K562 (cell line): Measurements from ENCODE around the gene CHPF. TPM values are rescaled to one million over a fixed set of nuclear protein-coding genes. Genes with fewer than 3 reads are reported as not detected.

Experiments
- AFF1 ChIP-seq, 2 experiments: fragments of 450-650 bp; IDR thresholded peaks; 2 replicates each; pipeline ENCODE4 v1.6.1; 2018; ENCODE audit warnings: mild to moderate bottlenecking in 2 of 2, low read depth in 1 of 2; ENCODE audit not compliant: partially characterized antibody in 2 of 2
- DNMT1 ChIP-seq: fragments of 450-650 bp; IDR thresholded peaks from 2 replicates; pipeline ENCODE4 v1.6.1; 2016; ENCODE audit warnings: antibody characterized with exemption, mild to moderate bottlenecking
- E4F1 ChIP-seq: fragments of 250-450 bp; sonication (Bioruptor Pico); IDR thresholded peaks from 2 replicates; pipeline ENCODE4 v1.5.0; 2021; ENCODE audit warnings: mild to moderate bottlenecking, borderline replicate concordance
- KDM4B ChIP-seq, 2 experiments: fragments of 450-650 bp in 1 of 2; sonication (generic) in 1 of 2; IDR thresholded peaks; 2 replicates each; pipeline ENCODE4 v1.6.1; 2016 to 2017; ENCODE audit warnings: borderline replicate concordance in 2 of 2, antibody characterized with exemption in 1 of 2, low read depth in 1 of 2, mild to moderate bottlenecking in 1 of 2
- KDM5B ChIP-seq: fragments of 200-600 bp; sonication (generic); IDR thresholded peaks from 2 replicates; pipeline ENCODE4 v1.6.1; 2012; ENCODE audit warnings: low read depth, mild to moderate bottlenecking, moderate library complexity, low read length, control low read depth, inconsistent platforms; ENCODE audit not compliant: insufficient replicate concordance
- MITF ChIP-seq: IDR thresholded peaks from 2 replicates; pipeline ENCODE4 v1.6.1; 2014; ENCODE audit warnings: antibody characterized with exemption
- MTA2 ChIP-seq: fragments of 450-650 bp; IDR thresholded peaks from 2 replicates; pipeline ENCODE4 v1.6.1; 2016; ENCODE audit warnings: low read depth
- TAL1 ChIP-seq: fragments of 450-650 bp; IDR thresholded peaks from 2 replicates; pipeline ENCODE4 v1.6.1; 2016; ENCODE audit warnings: mild to moderate bottlenecking
- TSC22D4 ChIP-seq: fragments of 450-650 bp; IDR thresholded peaks from 2 replicates; pipeline ENCODE4 v1.6.1; 2016; ENCODE audit warnings: missing genetic modification characterization, missing biosample characterization, control low read depth
- ZBTB2 ChIP-seq: fragments of 450-650 bp; IDR thresholded peaks from 2 replicates; pipeline ENCODE4 v1.6.1; 2016; ENCODE audit warnings: antibody characterized with exemption
- ZBTB49 ChIP-seq: sonication (generic); formaldehyde crosslinking; IDR thresholded peaks from 2 replicates; pipeline ENCODE4 v1.8.0; 2022; ENCODE audit warnings: missing genetic modification reagents, mild to moderate bottlenecking, borderline replicate concordance
- ZKSCAN8 ChIP-seq: fragments of 200-800 bp; sonication (Bioruptor generic); IDR thresholded peaks from 2 replicates; pipeline ENCODE4 v1.6.1; 2016; ENCODE audit warnings: missing genetic modification characterization, missing compliant biosample characterization
- ZNF511 ChIP-seq: sonication (generic); formaldehyde crosslinking; IDR thresholded peaks from 2 replicates; pipeline ENCODE4 v1.8.0; 2022; ENCODE audit warnings: mild to moderate bottlenecking, missing genetic modification reagents
- polyA plus RNA-seq, 8 experiments: library from polyadenylated mRNA; depleted of rRNA in 4 of 8; stranded (reverse) in 5 of 8; unstranded in 3 of 8; fragments of >200 nt; fragmentation: Nextera tagmentation in 2 of 8; fragmentation: Illumina TruSeq in 1 of 8; extraction: Ambion mirVana in 2 of 8; extraction: Trizol in 1 of 8; gene quantifications; 2 replicates each; pipeline versions ENCODE4 v1.2.1 to v1.2.3, GENCODE V29; 2011 to 2014; ENCODE audit warnings: inconsistent platforms in 1 of 8, missing spikeins in 1 of 8
- total RNA-seq, 7 experiments: library from RNA; depleted of rRNA in 6 of 7; stranded (reverse); fragments of >200 nt in 6 of 7; fragmentation: Illumina TruSeq in 2 of 7; extraction: Trizol in 2 of 7; gene quantifications; 2 replicates each; pipeline versions ENCODE4 v1.2.1 to v1.2.3, GENCODE V29; 2011 to 2021; ENCODE audit warnings: low replicate concordance in 1 of 7

Gene CHPF
- total and polyA plus RNA-seq, 9 of the 15 experiments (the other 6 are each of a cell fraction or from before 2014, with no cell fraction given): 0.15 to 57.2 (median 7.9) TPM

- TF ChIP-seq MITF (no peak), ZBTB49 (CRISPR knock-in tag) (no peak), TSC22D4 (tag) (no peak), MTA2 (no peak), E4F1 (CRISPR knock-in tag) (no peak), TAL1 (no peak; the same call in 1 of the 2 replicates), AFF1 (IDR thresholded peaks at IDR 0.05; ENCODE audit: low read depth in 1 of 2, partially characterized antibody in 2 of 2) (no peak), ZBTB2 (peak; percentile 59; the same call in 1 of the 2 replicates), KDM5B (no peak), DNMT1 (no peak), ZNF511 (CRISPR knock-in tag) (no peak), KDM4B (IDR thresholded peaks at IDR 0.05; ENCODE audit: borderline replicate concordance in 2 of 2, low read depth in 1 of 2) (no peak), ZKSCAN8 (CRISPR knock-in tag) (no peak)
Observed at GRCh38 chr2:219522111-219523030, 21.2 kb downstream of the CHPF start (continued).
